ENCODE data around the gene NEDD4L.

The NEDD4L gene

GRCh38 chr18:58186258-58186948, 142.4 kb downstream of the NEDD4L start:
- H3K27ac ChIP-seq = peak overlapping the region; percentile 85
- ChIA-PET POLR2A (ENCODE audit: low non-redundant PET) (no interaction called here), CTCF (interaction anchor here (0.6 kb wide), 1 partner anchor 276 kb away, joined by 3 read pairs; no protein-coding TSS in a partner anchor)
- no peak for TF ChIP-seq CTCF (conservative IDR thresholded peaks at IDR 0.05; ENCODE audit: low read depth)
- DNase-seq (ENCODE audit: low spot score) = peak; percentile 67

GRCh38 chr18:58187674-58188073, 143.6 kb downstream of the NEDD4L start:
- CTCF ChIA-PET = no interaction called here
- no peak overlapping the region for H3K27ac ChIP-seq
- no peak for DNase-seq (ENCODE audit: low spot score)
- TF ChIP-seq CTCF (conservative IDR thresholded peaks at IDR 0.05; ENCODE audit: low read depth) = no peak
- POLR2A ChIA-PET (ENCODE audit: low non-redundant PET) = no interaction called here

DNA sequence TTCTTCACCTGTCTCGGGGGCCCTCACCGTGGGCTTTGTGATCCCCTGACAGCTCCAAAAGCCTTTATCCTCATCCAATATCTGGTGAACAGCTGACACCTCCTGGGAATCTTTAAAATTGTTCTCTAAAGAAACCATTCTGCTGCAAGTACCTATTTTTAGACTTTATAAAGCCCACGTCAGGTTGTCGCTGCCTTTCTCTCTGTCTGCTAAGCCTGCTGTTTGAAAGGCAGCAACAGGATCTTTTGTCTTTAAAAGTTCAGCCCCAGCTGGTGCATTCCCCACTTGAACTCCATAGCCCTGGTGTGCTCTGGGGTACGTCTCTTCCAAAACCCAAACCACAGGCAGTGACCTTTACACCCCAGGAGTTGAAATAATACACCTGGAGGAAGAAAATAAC, 145.0 kb downstream of the NEDD4L start:
- H3K27ac ChIP-seq = no peak overlapping the region
- ChIA-PET POLR2A (ENCODE audit: low non-redundant PET) (no interaction called here), CTCF (no interaction called here)
- DNase-seq (ENCODE audit: low spot score) = no peak
- TF ChIP-seq CTCF (conservative IDR thresholded peaks at IDR 0.05; ENCODE audit: low read depth) = no peak

GRCh38 chr18:58190842-58191530, 147.0 kb downstream of the NEDD4L start:
- no peak for DNase-seq (ENCODE audit: low spot score)
- TF ChIP-seq CTCF (conservative IDR thresholded peaks at IDR 0.05; ENCODE audit: low read depth) = no peak
- ChIA-PET POLR2A (ENCODE audit: low non-redundant PET) (no interaction called here), CTCF (interaction anchor here (0.6 kb wide), 1 partner anchor 592 kb away, joined by 8 read pairs; no protein-coding TSS in a partner anchor)
- no peak overlapping the region for H3K27ac ChIP-seq

DNA sequence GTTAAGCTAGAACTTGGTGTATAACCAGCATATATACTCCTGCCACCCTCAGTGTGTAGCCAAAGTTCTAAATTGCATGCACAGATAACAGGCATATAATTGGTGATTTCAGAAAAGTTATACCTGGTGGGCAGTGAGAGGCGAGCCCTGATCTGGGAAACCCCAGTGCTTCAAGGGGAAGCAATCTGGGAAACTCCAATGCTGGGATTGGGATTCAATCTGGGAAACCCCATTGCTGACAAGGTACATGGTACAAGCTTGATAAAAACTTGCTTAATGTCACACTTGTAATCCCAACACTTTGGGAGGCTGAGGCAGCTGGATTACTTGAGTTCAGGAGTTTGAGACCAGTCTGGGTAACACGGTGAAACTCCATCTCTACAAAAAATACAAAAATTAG, 147.6 kb downstream of the NEDD4L start:
- no peak overlapping the region for H3K27ac ChIP-seq
- ChIA-PET CTCF (no interaction called here), POLR2A (ENCODE audit: low non-redundant PET) (no interaction called here)
- no peak for TF ChIP-seq CTCF (conservative IDR thresholded peaks at IDR 0.05; ENCODE audit: low read depth)
- no peak for DNase-seq (ENCODE audit: low spot score)

- no peak overlapping the region for H3K27ac ChIP-seq
- ChIA-PET POLR2A (ENCODE audit: low non-redundant PET) (no interaction called here), CTCF (no interaction called here)
- no peak for DNase-seq (ENCODE audit: low spot score)
- TF ChIP-seq CTCF (conservative IDR thresholded peaks at IDR 0.05; ENCODE audit: low read depth) = no peak
Measured at GRCh38 chr18:58192519-58192918, 148.5 kb downstream of the NEDD4L start.
